ENCODE results near the gene TBX2.

TBX2 gene

DNA sequence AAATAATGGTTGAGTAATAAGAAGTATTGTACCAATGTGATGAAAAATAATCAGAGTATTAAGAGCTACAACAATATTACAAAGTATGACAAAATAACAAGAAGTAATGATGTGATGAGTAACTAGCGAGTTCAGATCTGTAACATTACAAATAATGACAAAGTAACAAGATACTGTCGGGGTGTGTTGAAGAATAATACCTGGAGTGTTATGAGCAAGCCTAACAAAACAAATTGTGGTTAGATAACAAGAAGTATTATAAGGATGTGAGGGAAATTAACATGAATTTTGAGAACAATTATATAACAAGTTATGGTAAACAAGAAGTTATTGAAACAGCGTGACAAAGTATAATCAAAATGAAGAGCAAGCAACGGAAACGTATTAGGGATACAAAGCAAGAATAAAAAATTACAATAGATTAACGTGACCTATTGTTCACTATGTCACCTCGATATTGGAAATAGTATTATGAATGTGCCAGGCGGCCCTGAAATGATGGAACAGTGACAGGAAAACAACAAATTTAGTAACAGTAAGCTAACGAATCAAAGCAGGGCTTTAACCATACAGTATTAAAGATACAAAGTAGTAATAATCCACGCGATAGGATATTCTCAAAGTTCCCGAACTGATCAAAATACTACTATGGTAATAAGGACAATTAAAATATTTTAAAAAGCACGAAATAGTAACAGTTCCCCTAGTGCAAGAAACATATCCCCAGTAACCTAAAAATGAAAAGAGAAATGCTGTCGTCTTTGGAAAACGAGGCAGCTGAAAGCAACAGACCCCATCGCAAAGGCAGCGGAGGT lies 54.1 kb downstream of the TBX2 start:
- no peak for DNase-seq (ENCODE audit: low read depth in 3 of 3)

DNA sequence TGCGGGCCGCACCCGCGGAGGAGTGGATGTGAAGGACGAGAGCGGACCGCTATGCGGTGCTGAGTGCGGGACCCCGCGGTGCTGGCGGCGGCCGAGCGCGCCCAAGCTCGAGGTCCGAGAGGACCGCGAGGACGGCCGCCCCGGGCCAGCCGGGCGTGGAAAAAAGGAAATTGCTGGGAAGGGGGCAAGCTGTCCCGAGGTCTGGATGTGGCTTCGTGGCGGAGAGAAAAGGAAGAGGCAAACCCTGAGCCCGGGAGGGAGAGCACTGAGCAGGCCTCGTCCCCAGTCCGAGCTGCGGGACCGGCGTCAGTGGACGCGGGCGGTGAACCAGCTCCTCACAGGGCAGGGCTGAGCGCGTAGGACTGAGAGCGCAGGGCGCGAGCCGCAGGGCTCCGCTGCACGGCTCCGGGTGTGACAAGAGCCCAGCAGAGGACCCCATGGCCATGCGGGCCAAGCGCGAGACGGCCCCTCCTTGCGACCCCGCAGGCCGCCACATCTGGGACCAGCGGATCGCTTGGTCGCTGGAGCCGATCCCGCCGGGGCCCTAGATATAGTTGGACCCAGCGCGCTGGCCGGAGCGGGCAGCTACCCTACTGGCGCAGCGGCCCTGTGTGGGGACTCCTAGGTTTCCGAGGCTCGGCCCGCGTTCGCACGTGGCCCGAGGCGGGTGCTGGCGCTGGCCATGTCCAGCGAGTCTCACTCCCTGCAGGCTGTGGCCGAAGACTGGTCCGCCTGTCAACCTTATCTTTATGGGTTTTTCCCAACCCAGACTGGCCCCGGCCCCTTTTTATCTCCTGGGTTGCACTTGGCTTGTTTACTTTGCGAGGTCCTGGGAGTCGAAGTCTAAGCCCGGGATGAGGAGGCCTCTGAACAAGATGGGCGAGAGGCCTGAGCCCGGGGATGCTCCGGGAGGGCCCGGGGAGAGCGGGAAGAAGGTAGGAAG lies 55.0 kb downstream of the TBX2 start:
- DNase-seq (ENCODE audit: low read depth in 3 of 3) = no peak

DNA sequence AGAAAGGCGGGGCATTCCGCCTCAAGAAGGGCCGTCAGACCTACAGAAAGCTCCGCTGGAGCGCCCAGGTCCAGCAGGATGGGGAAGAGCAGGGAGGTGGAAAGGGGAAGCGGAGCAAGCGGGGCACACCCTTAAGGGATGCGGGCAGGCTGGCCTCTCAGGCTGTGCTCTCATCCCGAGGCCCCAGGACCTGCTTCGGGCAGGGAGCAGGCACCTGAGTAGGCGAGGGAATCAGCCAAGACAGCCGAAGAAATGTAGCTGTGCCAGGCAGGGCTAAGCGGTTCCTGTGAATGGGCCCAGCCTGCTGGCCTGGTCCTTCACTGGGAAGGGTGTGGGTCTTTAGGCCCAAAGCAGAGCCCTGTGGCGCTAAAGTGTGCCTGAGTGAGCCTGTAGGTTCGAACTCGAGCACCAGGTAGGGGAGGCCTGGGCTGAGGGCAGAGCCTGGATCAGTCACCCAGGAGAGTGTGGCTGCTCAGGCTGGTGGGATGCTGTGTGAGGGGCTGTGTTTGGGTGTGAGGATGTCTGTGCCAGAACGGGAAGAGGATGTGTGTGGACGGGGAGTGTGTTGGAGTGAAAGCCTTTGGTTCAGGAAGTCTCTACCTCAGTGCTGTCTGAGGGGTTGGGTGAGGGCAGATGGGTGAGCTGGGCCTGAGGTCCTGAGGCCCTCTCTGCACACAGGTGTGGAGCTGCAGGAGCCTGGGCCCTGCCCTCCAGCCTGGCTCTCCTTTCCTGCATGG lies 55.8 kb downstream of the TBX2 start:
- no peak for DNase-seq (ENCODE audit: low read depth in 3 of 3)

- DNase-seq (ENCODE audit: low read depth in 3 of 3) = no peak
These were observed 56.5 kb downstream of the TBX2 start for GRCh38 chr17:61456061-61456681.

DNA sequence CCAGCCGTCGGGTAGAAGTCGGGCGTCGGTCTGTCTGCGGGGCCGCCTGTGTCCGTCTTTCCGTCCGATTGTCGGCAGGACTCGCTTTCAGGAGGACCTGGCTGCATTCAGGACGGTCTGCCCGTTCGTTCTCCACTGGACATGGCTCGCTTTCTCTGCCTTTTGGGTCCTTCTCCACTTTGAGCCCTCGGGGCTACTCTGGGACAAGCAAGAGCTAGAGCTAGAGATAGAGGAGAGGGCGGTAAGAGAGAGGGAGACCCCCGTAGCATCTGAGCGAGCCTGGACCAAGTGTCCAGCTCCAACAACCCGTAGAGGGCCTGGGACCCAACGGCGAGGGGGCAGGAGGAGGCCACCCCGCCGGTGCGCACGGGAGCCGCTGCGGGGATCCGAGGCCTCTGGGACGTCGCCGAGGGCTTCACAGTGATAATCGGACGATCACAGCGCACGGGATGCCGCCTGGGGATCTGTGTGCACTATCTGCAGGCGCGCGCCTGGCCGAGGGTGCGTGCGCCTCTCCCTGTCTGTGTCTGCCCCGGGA lies 57.1 kb downstream of the TBX2 start:
- no peak for DNase-seq (ENCODE audit: low read depth in 3 of 3)

GRCh38 chr17:61457226-61457983 lies 57.8 kb downstream of the TBX2 start:
- DNase-seq (ENCODE audit: low read depth in 3 of 3) = no peak

GRCh38 chr17:61458000-61458399 lies 58.4 kb downstream of the TBX2 start:
- DNase-seq (ENCODE audit: low read depth in 3 of 3) = no peak

DNA sequence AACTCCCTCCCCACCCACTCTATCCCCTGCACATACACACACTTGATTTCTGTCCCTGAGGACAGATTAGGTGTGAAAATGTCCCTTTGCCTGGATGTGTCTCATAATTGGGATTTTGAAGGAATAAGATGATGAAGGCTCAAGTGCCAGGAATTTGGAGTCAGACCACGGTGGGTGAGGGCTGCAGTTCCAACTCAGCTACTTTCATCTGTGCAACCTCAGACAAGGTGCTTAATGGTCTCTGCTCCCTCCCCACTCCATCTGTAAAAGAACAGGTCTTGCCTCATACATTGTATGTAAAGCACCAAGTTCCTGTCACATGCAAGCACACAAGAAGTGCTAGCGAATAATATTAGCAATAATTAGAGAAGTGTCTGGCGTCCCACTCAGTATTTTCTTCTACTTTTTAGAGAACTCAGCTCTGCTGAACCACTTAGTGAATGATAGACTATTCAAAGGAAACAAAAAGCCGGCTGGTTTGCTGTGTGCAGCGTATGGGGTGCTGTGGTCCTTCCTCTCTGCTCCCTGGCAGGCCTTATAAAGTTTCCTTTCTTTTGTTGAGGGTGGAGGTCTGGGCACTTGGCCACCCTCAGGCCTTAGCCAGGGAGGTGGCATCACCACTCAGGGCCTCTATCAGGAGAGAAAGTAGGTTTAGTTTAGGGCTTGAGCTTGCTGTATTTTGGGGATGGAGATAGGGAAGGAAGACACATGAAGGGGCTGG lies 58.9 kb downstream of the TBX2 start:
- no peak for DNase-seq (ENCODE audit: low read depth in 3 of 3)

Data from stimulated activated CD4-positive, alpha-beta T cell treated with anti-CD3 and anti-CD28 coated beads, TNF-alpha, amount 100 ng/mL, for 48 hours (primary cell).